Activated naive CD8-positive, alpha-beta T cell treated with anti-CD3 and anti-CD28 coated beads, Interleukin-2, amount 50 U/mL, for 16 hours (primary cell): Measurements from ENCODE around the gene FBLN5.

Experiments
- DNase-seq: peaks from one replicate; pipeline ENCODE4 v3.0.0-alpha.2; 2020; ENCODE audit warnings: low read depth, low spot score

The FBLN5 gene

DNA sequence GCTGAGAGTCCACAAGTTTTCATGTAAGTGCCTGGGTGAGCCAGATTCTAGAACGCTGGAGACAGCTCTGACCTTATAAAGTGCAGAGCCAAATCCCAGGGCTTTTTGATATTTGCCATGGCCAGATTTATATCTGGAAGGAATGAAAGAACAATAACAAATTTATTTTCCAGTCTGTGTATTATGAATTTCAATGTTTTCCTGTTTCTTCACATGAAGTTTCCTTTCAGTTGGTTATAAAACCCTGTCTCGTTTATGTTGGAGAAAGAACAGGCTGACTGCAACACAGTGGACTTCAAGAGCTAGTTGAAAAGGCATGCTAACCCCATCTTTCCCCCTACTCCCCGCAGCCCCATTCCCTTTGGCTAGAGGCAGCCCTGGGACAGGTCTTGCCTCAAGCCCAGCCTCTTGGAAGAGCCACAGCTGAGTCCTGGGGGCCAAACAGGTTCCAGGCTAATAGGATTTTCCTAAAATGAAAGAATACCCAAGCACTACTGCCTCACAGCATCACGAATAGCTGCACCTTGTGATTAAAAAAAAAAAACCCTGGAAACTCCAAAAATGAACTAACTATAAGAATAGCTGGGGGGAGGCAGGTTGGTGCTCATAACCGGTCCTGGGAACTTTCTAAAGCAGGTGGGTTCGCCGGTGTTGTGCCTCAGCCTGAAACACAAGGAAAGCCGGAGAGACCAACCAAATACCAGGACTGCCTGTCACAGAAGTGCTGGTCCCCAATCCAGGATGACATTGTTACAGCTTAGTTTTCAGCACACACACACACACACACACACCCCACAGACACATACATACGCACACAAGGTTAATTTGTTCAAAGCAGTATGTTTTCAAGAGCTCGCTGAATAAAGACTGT is 1.5 kb downstream of the FBLN5 start:
- no peak for DNase-seq

GRCh38 chr14:91942946-91943345 is 4.5 kb downstream of the FBLN5 start:
- DNase-seq: no peak

DNA sequence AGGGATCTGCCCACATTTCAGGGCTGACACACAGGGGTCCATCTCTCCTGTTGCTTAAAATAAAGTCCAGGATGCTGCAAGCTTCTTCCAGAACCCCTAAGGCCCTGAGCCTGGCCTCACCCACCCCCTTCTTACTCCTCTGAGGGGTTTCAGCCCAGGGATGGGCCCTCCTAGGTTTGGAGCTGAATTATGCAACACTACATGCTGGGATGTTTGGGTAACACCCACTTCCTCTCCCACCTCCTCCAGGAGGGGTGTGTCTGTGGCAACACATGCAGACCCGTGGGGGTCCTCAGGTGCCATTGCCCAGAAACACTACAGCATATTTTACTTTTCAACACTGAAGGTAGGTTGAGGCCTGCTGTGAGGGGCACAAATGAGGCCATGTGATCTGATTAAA is 5.4 kb downstream of the FBLN5 start:
- DNase-seq: no peak

DNA sequence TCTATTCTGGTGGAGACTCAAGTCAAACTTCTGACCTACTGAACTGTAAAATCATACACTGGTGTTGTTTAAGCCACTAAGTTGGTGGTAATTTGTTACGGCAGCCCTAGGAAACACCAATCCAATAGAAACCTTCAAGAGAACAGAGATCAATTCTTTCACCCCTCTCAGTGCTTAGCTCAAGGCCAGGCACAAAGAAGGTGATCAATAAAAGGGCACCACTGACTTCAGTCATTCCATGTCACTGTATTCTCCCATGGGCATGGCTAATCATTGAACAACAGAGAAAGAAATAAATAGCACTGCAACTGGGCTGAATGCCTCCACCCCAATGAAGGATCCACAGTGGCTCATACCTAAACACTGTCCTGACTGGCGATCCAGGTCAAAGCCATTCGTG is 7.3 kb downstream of the FBLN5 start:
- DNase-seq: no peak

DNA sequence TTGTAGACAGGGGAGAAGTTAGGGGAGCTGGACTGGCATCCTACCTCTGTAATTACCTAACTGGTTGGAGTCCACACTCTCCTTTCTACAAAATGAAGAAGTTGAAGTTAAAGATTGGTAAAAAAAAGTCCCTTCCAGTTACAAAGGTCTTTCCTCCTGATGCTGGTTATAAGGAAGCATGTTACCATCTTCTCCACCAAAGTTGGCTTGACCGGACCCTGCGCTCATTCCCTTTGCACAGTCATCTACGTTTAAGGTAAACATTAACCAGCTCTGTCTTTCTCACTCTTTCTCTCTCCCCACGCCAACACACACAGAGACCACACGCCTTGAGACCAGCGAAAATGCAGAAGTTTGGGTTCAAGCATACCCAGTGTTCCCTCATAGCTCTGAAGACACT is 11.9 kb downstream of the FBLN5 start:
- DNase-seq: no peak

DNA sequence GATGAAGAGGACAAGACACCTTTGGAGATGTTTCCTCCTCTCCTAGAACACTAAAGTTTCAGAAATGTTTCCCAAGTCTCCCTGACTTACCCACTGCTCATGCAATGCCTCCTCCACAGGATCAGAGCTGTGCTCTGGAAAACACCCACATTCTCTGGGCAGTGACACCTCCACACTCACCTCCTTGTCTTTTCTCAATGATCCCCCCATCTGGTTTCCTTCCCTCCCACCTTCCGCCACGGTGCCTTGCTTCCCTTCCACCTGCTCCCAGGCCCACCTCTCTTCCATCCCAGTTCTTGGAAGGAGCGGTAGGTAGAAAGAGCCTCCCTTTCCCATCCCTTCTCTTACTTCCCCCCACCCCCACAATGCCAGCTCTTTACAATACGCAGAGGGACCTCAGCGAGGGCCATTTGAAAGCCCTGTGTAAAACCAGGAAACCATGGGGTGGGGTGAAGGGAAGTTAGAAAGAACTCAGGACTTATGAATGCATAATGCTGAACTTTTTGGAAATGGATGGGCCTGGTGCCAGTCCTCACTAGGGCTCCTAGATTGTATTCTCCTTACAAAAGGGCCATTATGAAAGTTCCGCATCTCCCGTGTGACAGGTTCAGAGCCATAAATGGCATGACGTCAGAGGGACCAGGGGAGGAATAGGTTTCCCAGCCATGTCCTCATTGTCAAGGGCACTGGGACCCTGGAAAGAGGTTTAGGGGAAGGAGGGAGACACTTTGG is 12.8 kb downstream of the FBLN5 start:
- DNase-seq: no peak

DNA sequence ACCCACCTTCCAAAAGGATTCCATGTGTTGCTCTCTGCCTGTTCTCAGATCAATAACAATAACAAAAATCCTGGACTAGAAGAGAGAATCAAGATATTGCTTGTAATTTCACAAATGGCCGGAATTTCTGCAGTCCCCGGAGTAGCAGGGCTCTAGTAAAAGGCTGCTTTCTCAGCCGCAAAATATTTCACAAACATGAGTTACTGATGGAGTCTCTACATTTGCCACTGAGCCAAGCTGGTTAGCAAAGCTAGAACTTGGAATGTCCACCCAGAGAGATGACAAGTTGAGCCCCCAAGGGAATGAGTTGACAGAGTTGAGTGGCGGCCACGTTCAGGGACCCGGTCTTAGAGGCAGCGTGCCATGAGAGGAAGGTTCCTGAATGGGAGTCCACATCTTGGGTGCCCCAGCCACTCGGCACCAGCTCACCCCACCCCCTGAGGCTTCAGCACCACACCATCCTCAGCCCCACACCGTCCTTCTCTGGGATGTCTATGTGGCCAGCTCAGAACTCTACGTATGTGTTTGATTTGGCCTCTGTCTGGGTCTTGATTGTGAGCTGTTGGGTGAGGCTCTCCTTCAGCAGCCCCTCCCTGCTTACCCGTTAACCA is 15.9 kb downstream of the FBLN5 start:
- DNase-seq: no peak

GRCh38 chr14:91929700-91930099 is 17.8 kb downstream of the FBLN5 start:
- DNase-seq: no peak

GRCh38 chr14:91927800-91928199 is 19.7 kb downstream of the FBLN5 start:
- no peak for DNase-seq

GRCh38 chr14:91927191-91927590 is 20.3 kb downstream of the FBLN5 start:
- no peak for DNase-seq

GRCh38 chr14:91926131-91926890 is 21.2 kb downstream of the FBLN5 start:
- DNase-seq: no peak

DNA sequence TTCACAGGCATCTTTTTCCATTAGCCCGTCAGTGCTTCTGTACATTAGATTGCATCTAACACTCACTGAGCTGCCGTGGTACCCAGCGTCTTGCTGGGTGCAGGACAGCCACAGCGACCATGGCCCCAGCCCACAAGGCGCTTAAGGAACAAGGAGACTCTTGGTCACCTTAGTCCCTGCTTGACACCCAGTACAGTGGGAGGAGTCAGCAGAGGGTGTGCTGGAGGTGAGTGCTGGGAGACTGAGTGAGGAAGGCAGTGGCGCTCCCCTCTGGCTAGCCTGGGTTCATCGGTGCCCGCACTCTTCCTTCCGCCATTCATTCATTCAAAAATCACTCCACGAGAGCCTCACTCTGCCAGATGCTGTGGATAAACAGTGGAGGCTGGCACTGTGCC is 21.8 kb downstream of the FBLN5 start:
- DNase-seq: no peak

GRCh38 chr14:91925001-91925726 is 22.3 kb downstream of the FBLN5 start:
- no peak for DNase-seq

- no peak for DNase-seq
Measured at GRCh38 chr14:91920526-91920925, 27.0 kb downstream of the FBLN5 start.

- no peak for DNase-seq
Measured at GRCh38 chr14:91919814-91920213, 27.7 kb downstream of the FBLN5 start.

DNA sequence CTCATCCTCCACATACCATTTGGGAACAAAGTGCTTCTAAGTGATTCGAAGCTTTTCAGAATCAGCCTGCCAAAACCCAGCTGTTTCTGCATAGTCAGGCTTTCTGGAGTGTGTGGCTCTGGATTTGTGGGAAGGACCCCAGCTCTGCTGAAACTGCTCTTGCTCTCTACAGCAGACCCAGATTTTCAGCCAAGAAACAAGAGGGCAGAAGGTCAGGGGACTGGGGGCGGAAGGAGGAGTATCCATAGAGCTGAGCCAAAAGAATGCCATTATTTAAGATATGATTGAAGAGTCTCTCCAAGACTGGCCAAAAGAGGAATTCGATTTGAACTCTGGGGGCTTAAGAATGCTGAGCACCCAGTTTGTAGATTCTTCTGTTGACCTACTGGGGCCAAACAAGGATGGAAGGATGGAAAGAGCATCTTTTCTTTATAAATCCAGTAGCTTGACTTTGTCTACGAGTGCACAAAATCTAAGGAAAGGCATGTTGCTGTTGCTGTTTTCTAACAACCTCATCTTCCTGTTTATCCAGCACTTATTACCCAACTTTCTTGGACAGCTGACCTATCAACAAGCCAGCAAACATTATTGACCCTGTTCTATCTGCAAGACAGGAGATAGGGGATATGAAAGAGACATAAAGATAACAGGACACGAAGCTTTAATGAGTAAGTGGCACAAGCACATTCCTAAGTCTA is 29.2 kb downstream of the FBLN5 start:
- DNase-seq: no peak

GRCh38 chr14:91912035-91912434 is 35.5 kb downstream of the FBLN5 start:
- no peak for DNase-seq

DNA sequence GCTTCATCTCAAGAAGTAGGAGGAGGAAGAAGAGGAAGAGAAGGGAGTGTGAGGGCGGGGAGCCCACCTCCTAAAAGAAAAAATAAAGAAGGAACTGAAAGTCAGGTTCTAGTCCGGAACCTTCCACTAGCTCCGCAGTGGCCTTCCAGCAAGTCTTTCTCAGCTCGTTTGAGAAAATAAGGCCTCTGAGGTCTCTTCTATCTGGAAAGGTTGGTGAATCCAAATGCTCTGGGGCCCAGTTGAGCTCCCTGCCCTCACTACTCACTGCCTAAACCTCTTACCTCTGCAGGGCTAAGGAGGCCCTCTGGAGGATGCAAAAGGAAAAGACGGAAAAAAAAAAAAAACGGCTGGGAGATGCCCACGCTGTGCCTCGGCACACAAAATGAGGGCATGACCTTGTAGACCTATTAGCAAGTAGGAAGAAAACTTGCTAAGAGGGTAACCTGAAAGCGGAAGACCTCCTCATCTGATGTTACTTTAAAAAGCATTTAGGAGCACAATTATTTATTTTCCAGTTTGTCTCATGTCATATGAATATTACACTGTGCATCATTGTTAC is 35.9 kb downstream of the FBLN5 start:
- DNase-seq: no peak

DNA sequence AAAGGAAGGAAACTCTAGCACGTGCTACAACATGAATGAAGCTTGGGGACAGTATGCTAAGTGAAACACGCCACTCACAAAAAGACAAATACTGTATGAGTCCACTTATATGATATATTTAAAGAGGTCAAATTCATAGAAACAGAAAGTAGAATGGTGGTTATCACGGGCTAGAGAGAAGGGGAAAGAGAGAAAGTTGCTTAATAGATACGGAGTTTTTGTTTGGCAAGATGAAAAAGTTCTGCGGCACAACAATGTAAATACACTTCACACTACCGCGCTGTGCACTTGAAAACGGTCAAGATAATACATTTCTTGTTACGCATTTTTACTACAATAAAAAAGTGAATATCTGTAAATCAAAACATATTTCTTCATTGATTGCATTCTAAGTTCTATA is 37.3 kb downstream of the FBLN5 start:
- DNase-seq: no peak

DNA sequence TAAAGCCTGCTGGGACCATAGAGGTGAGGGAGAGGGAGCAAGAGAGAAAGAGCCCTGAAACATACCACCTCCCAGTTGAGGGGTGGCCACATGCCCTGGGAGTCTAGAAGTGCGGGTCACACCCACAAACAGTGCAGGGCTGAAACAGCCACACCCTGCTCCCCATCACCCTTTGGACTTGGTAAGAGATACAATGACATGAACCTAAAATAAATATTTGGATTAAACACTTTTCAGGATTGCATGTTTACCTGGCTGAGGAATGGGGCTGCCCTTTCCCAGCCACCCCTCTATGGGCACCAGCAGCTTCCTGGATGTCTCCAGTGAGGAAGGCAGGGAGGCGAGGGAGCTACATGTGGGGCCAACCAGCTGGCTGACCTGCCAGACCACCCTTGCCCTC is 41.1 kb downstream of the FBLN5 start:
- DNase-seq: no peak
